Small intestine (tissue), 7 donors: ENCODE data around the gene GRB10. TPM values are rescaled to one million over a fixed set of nuclear protein-coding genes. Genes with fewer than 3 reads are reported as not detected.
"Not testable (repeated sequence)": the region's sequence is repeated elsewhere in the genome, so short reads cannot be mapped to it uniquely, and the experiment has no call there.

Experiments
- DNase-seq, 2 donors: peaks; one replicate each; pipeline versions ENCODE4 v3.0.0 to v3.0.0-alpha.2; 2013
- FAIRE-seq: peaks from 2 replicates; lab custom pipeline; 2012; peaks lifted over from hg19 to GRCh38; lab: Jason Lieb, UNC
- H3K27ac ChIP-seq, 3 donors: one replicate each; pipeline ENCODE4 v1.5.1; 2013; ENCODE audit warnings: low read length in 2 of 3, mild to moderate bottlenecking in 2 of 3, control low read depth in 1 of 3, inconsistent platforms in 1 of 3, low read depth in 1 of 3, moderate library complexity in 1 of 3
- H3K27me3 ChIP-seq, 3 donors: one replicate each; pipeline ENCODE4 v1.6.1; 2013; ENCODE audit warnings: low read length in 3 of 3, inconsistent platforms in 1 of 3; ENCODE audit not compliant: control insufficient read depth in 3 of 3, insufficient read depth in 3 of 3
- H3K36me3 ChIP-seq, 3 donors: one replicate each; pipeline ENCODE4 v1.6.1; 2013; ENCODE audit warnings: low read length in 3 of 3, inconsistent platforms in 1 of 3, low read depth in 1 of 3, mild to moderate bottlenecking in 1 of 3, moderate library complexity in 1 of 3; ENCODE audit not compliant: control insufficient read depth in 3 of 3, insufficient read depth in 2 of 3
- H3K4me1 ChIP-seq, 3 donors: one replicate each; pipeline ENCODE4 v1.6.1; 2013; ENCODE audit warnings: low read length in 2 of 3, inconsistent platforms in 1 of 3, low read depth in 1 of 3, mild to moderate bottlenecking in 1 of 3, moderate library complexity in 1 of 3; ENCODE audit not compliant: control insufficient read depth in 3 of 3, insufficient read depth in 2 of 3
- H3K4me3 ChIP-seq, 3 donors: one replicate each; pipeline ENCODE4 v1.5.1; 2013; ENCODE audit warnings: low read length in 3 of 3, control low read depth in 1 of 3, inconsistent platforms in 1 of 3, low read depth in 1 of 3, mild to moderate bottlenecking in 1 of 3, moderate library complexity in 1 of 3
- H3K9me3 ChIP-seq, 2 donors: one replicate each; pipeline ENCODE4 v1.6.1; 2013; ENCODE audit warnings: low read depth in 1 of 2, low read length in 1 of 2; ENCODE audit not compliant: control insufficient read depth in 2 of 2, insufficient read depth in 1 of 2
- WGBS, 3 donors: extraction: QIAGEN DNeasy Blood & Tissue Kit; methylation state at CpG; one replicate each; pipeline ENCODE4 v1.1.7; 2013; 5-methylcytosine and 5-hydroxymethylcytosine counted together
- polyA plus RNA-seq, 4 donors: library from polyadenylated mRNA; stranded (reverse) in 3 of 4; unstranded in 1 of 4; fragments of 200-250 nt in 3 of 4; fragments of 120-200 nt in 1 of 4; gene quantifications; one replicate each; pipeline versions ENCODE4 v1.2.1 to v1.2.3, GENCODE V29; 2013
- donor health status: healthy with polysubstance abuse.
- donor health status: control.
- donor health status: control.
- donor health status: Bipolar disorder and iron deficiency.
- donor health status: healthy.

GRB10 gene
- polyA plus RNA-seq, 4 donors = 14.5 to 33.8 (median 22.1) TPM

DNA sequence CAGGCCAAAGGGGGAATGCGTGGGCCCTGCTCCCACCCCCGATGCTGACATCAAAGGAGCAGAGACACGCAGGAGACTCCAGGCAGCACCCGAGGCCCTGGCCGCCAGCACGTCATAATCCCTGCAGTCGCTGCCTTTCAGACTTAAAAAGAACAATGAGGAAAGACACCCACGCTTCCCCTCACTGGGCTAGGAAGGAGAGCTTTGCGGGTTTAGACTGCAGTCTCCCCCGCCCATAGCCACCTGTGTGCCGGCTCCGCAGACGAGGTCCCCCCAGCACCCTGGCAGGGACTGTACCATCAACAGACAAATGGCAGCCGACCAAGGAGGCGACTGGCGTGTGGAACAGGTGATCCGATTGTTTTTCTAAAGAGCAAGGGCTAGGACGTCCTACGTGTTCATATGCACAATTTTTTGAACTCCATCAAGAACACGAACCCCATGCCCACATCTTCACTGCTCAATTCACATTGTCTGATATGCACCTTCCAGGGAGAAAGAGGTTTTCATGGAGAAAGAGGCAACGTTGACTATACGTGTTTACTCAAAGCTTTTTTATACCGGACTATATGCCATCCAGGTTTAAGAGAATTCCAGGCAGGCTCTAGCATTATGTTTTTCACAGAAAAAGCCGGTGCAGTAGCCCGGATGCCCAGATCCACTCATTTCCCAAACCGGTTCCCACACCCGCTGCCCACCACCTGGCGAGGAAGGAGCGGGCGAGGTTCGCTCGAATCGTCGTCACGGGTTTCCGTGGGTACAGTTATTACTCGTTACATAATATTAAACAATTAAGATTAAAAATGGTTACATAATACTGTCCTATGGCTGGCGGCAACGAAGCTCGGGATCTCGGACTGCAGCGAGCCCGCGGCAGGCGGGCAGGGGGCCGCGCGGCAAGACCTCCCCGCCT is 1.1 kb downstream of the GRB10 start:
- peaks cover 0 to 4% (median 3%) of the 10 kb centered on the region in 3 donors for H3K4me1 ChIP-seq
- no peak overlapping the region for H3K27ac ChIP-seq
- peaks cover 0 to 18% (median 3%) of the 10 kb centered on the region in 3 donors for H3K27me3 ChIP-seq
- no peaks in the 10 kb centered on the region for H3K36me3 ChIP-seq
- DNase-seq = no peak
- FAIRE-seq = no peak
- WGBS, 3 donors = 48 to 62% (median 57%) methylated on average over 47 to 49 of the region's 49 CpGs
- H3K4me3 ChIP-seq = peak overlapping the region in 1 of 3 donors; percentile 49
- H3K9me3 ChIP-seq = no peaks in the 10 kb centered on the region

DNA sequence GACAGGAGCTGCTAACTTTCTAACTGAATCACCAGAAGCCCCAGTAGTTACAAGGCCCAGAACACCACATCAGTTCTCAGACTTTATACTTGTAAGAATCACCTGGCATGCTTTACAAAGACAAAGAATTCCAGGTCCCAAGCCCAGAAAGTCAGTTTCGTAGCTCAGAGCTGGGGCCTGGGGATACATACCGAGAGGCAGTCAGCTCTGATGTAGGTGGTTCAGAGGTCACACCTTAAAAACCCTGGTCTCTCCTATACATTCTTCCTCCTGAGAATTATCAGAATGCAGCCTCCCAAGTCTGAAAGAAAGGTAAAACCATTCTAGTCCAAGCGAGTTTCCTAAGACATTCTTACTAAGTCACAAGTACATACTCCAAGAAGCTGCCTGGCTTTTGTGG is 2.3 kb downstream of the GRB10 start:
- Histone ChIP-seq H3K27ac (no peak overlapping the region), H3K36me3 (no peaks in the 10 kb centered on the region), H3K9me3 (no peaks in the 10 kb centered on the region), H3K4me3 (no peak overlapping the region), H3K27me3 (peaks cover 0 to 18% (median 3%) of the 10 kb centered on the region in 3 donors), H3K4me1 (peaks cover 0 to 4% (median 3%) of the 10 kb centered on the region in 3 donors)
- FAIRE-seq (no peak), DNase-seq (no peak)
- 79 to 91% (median 88%) methylated on average over 3 of the region's 3 CpGs for WGBS, 3 donors

- no peak overlapping the region for H3K27ac ChIP-seq
- peaks cover 0 to 16% (median 3%) of the 10 kb centered on the region in 3 donors for H3K27me3 ChIP-seq
- H3K4me1 ChIP-seq = peaks cover 0 to 6% (median 3%) of the 10 kb centered on the region in 3 donors
- no peak overlapping the region for H3K4me3 ChIP-seq
- no peaks in the 10 kb centered on the region for H3K36me3 ChIP-seq
- no peak for FAIRE-seq
- WGBS, 3 donors = 68 to 79% (median 76%) methylated on average over 3 of the region's 3 CpGs
- H3K9me3 ChIP-seq = no peaks in the 10 kb centered on the region
- DNase-seq = no peak
Observed at GRCh38 chr7:50779427-50779826, 3.3 kb downstream of the GRB10 start.

GRCh38 chr7:50778189-50778588 is 4.5 kb downstream of the GRB10 start:
- no peak overlapping the region for H3K4me3 ChIP-seq

GRCh38 chr7:50775836-50776235 is 6.9 kb downstream of the GRB10 start:
- no peaks in the 10 kb centered on the region for H3K36me3 ChIP-seq
- peaks cover 0 to 2% (median 0%) of the 10 kb centered on the region in 3 donors for H3K4me1 ChIP-seq
- FAIRE-seq (no peak), DNase-seq (no peak)
- H3K9me3 ChIP-seq = no peaks in the 10 kb centered on the region
- H3K4me3 ChIP-seq = no peak overlapping the region
- no peak overlapping the region for H3K27ac ChIP-seq
- peaks cover 0 to 2% (median 0%) of the 10 kb centered on the region in 3 donors for H3K27me3 ChIP-seq
- 13 to 56% (median 24%) methylated on average over 1 of the region's 1 CpG for WGBS, 3 donors

More at GRCh38 chr7:50778189-50778588, 4.5 kb downstream of the GRB10 start:
- Histone ChIP-seq H3K36me3 (no peaks in the 10 kb centered on the region), H3K9me3 (no peaks in the 10 kb centered on the region), H3K27ac (no peak overlapping the region), H3K27me3 (peaks cover 0 to 10% (median 0%) of the 10 kb centered on the region in 3 donors), H3K4me1 (peaks cover 0 to 6% (median 0%) of the 10 kb centered on the region in 3 donors)
- FAIRE-seq (no peak), DNase-seq (peak in 1 of 2 donors; percentile 55)

DNA sequence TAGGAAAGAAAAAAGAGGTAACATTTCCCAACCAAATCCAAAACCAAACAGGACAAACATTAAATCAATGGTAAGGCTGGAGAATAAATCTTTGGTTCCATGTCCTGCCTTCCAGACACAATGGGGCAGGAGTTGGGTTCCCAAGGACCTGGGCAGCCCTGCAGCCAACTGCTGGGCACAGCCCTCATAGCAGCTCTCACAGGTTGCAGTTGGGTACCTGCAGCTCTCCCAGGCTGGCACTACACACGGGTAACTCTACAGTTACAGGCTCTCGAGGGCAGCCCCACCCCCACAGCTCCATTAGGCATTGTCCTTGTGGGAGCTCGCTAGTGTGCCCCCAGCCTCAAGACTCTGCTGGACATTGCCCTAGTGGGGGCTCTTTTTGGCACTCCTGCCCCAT is 7.5 kb downstream of the GRB10 start:
- FAIRE-seq (no peak), DNase-seq (no peak)

GRCh38 chr7:50774319-50774718 is 8.4 kb downstream of the GRB10 start:
- Histone ChIP-seq H3K27ac (no peak overlapping the region), H3K27me3 (peaks cover 0 to 2% (median 0%) of the 10 kb centered on the region in 3 donors), H3K4me3 (no peak overlapping the region), H3K4me1 (peaks cover 0 to 2% (median 0%) of the 10 kb centered on the region in 3 donors), H3K9me3 (peaks cover 0 to 3% of the 10 kb centered on the region in 2 donors), H3K36me3 (no peaks in the 10 kb centered on the region)
- 80 to 93% (median 91%) methylated on average over 1 of the region's 1 CpG for WGBS, 3 donors
- DNase-seq = no peak
- FAIRE-seq = no peak

More for the DNA sequence above, 7.5 kb downstream of the GRB10 start:
- Histone ChIP-seq H3K27me3 (peaks cover 0 to 2% (median 0%) of the 10 kb centered on the region in 3 donors), H3K4me1 (peaks cover 0 to 2% (median 0%) of the 10 kb centered on the region in 3 donors), H3K9me3 (peaks cover 0 to 2% of the 10 kb centered on the region in 2 donors), H3K4me3 (no peak overlapping the region), H3K27ac (no peak overlapping the region), H3K36me3 (no peaks in the 10 kb centered on the region)
- WGBS, 3 donors = 68 to 81% (median 79%) methylated on average over 3 of the region's 3 CpGs

DNA sequence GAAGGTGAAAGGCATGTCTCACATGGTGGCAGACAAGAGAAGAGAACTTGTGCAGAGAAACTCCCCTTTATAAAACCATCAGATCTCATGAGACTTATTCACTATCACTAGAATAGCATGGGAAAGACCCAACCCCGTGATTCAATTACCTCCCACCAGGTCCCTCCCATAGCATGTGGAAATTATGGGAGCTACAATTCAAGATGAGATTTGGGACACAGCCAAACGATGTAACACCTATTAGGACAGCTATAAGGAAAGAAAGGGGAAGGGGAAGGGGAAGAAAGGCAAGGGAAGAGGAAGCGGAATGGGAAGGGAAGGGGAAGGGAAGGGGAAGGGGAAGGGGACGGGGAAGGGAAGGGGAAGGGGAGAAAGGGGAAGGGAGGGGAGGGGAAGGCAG is 9.6 kb downstream of the GRB10 start:
- H3K27me3 ChIP-seq, H3K9me3 ChIP-seq, DNase-seq, H3K27ac ChIP-seq, H3K4me1 ChIP-seq, FAIRE-seq, H3K36me3 ChIP-seq, H3K4me3 ChIP-seq: not testable (repeated sequence)
- WGBS, 3 donors = 70 to 82% (median 80%) methylated on average over 2 to 3 of the region's 4 CpGs
